Activated CD8-positive, alpha-beta memory T cell treated with anti-CD3 and anti-CD28 coated beads, Interleukin-2, amount 10 ng/mL, durations not matched to agents 7 days and 5 days (primary cell): ENCODE data around the gene SHROOM1. TPM values are rescaled to one million over a fixed set of nuclear protein-coding genes. Genes with fewer than 3 reads are reported as not detected.
A peak's percentile ranks its signal among the peaks of the same experiment; 100 is the strongest.
"Not testable (repeated sequence)": the region's sequence is repeated elsewhere in the genome, so short reads cannot be mapped to it uniquely, and the experiment has no call there.

ENCODE experiments used
- ATAC-seq: fragments of 150-1000 bp; cut with Tn5 transposase; one replicate; pipeline ENCODE4 v1.10.0; 2021; ENCODE audit warnings: moderate library complexity
- CTCF ChIA-PET: fragments of 350-600 bp; sonication (Branson Sonifier 250); formaldehyde crosslinking; loops from one replicate; lab custom pipeline; 2021; ENCODE audit warnings: antibody characterized with exemption; lab: Charles Lee
- DNase-seq: peaks from one replicate; pipeline ENCODE4 v3.0.0-alpha.2; 2020
- H3K27ac Mint-ChIP-seq: one replicate; pipeline ENCODE4 v1.8.0; 2021; ENCODE audit warnings: mild to moderate bottlenecking, mixed read lengths
- H3K27me3 Mint-ChIP-seq: one replicate; pipeline ENCODE4 v1.8.0; 2021; ENCODE audit warnings: mixed read lengths
- H3K36me3 Mint-ChIP-seq: one replicate; pipeline ENCODE4 v1.8.0; 2021; ENCODE audit warnings: mild to moderate bottlenecking, mixed read lengths
- H3K4me1 Mint-ChIP-seq: one replicate; pipeline ENCODE4 v1.8.0; 2021; ENCODE audit warnings: mixed read lengths
- H3K4me3 Mint-ChIP-seq: one replicate; pipeline ENCODE4 v1.8.0; 2021; ENCODE audit warnings: mild to moderate bottlenecking, moderate library complexity, mixed read lengths
- H3K9me3 Mint-ChIP-seq: one replicate; pipeline ENCODE4 v1.8.0; 2022; ENCODE audit warnings: low read depth, mixed read lengths
- total RNA-seq, 2 experiments: library from RNA; stranded (reverse); gene quantifications; one replicate each; pipeline ENCODE4 v1.2.3, GENCODE V29; 2021

The SHROOM1 gene
- total RNA-seq, 2 experiments from 2014 or later, result 4.4 to 11.5 TPM

GRCh38 chr5:132866342-132867045 lies 36.0 kb upstream of the SHROOM1 start, which contains the start of the genes GDF9 and UQCRQ:
TSS of gene GDF9 (minus strand) at chr5:132866469. CDS start at chr5:132864533, 1,936 bp downstream.
TSS of gene UQCRQ (plus strand) at chr5:132866642. CDS start at chr5:132866882, 240 bp downstream.
- DNase-seq (peak; percentile 97), ATAC-seq (peak; percentile 99)
- Mint-ChIP-seq H3K4me1 (peaks cover 28% of the 10 kb centered on the region), H3K4me3 (peak within 1 kb of the TSS; percentile 93), H3K27me3 (peaks cover 3% of the 10 kb centered on the region), H3K9me3 (no peaks in the 10 kb centered on the region), H3K27ac (peak within 1 kb of the TSS; percentile 99), H3K36me3 (peaks cover 19% of the 10 kb centered on the region)
- CTCF ChIA-PET, result interaction anchor here (1.1 to 4.5 kb wide), 8 partner anchors 9 to 184 kb away, joined by 3 to 19 read pairs (median 5); partner anchors contain the start of gene SHROOM1

- Mint-ChIP-seq H3K36me3 (peaks cover 15% of the 10 kb centered on the region), H3K27me3 (peaks cover 5% of the 10 kb centered on the region), H3K4me1 (peaks cover 28% of the 10 kb centered on the region), H3K9me3 (no peaks in the 10 kb centered on the region), H3K27ac (peak overlapping the region; percentile 99), H3K4me3 (peak overlapping the region; percentile 93)
- DNase-seq (no peak), ATAC-seq (peak; percentile 38)
- CTCF ChIA-PET, result interaction anchor here (0.9 to 4.5 kb wide), 7 partner anchors 12 to 46 kb away, joined by 3 to 19 read pairs (median 5); partner anchors contain the start of gene SHROOM1
These were observed 35.4 kb upstream of the SHROOM1 start for GRCh38 chr5:132865668-132866341.

GRCh38 chr5:132860742-132861141 lies 30.3 kb upstream of the SHROOM1 start:
- Mint-ChIP-seq H3K36me3 (no peaks in the 10 kb centered on the region), H3K9me3 (no peaks in the 10 kb centered on the region), H3K27ac (no peak overlapping the region), H3K4me3 (no peak overlapping the region), H3K4me1 (peaks cover 7% of the 10 kb centered on the region), H3K27me3 (peaks cover 12% of the 10 kb centered on the region)
- CTCF ChIA-PET, result interaction anchor here (0.7 to 1.8 kb wide), 5 partner anchors 12 to 335 kb away, joined by 3 to 5 read pairs (median 4); partner anchors contain the start of gene SHROOM1
- no peak for DNase-seq
- ATAC-seq, result no peak

GRCh38 chr5:132859889-132860437 lies 29.5 kb upstream of the SHROOM1 start:
- ATAC-seq (no peak), DNase-seq (no peak)
- Mint-ChIP-seq H3K4me3 (no peak overlapping the region), H3K27me3 (peaks cover 12% of the 10 kb centered on the region), H3K27ac (no peak overlapping the region), H3K4me1 (peaks cover 2% of the 10 kb centered on the region), H3K9me3 (no peaks in the 10 kb centered on the region), H3K36me3 (no peaks in the 10 kb centered on the region)
- CTCF ChIA-PET, result interaction anchor here (0.7 to 1.8 kb wide), 3 partner anchors 26 to 334 kb away, joined by 3 to 5 read pairs (median 5); partner anchors contain the start of gene SHROOM1

- H3K9me3 Mint-ChIP-seq, result no peaks in the 10 kb centered on the region
- ATAC-seq (no peak), DNase-seq (peak; percentile 0)
- H3K27ac Mint-ChIP-seq, result no peak overlapping the region
- H3K27me3 Mint-ChIP-seq, result peaks cover 12% of the 10 kb centered on the region
- H3K4me1 Mint-ChIP-seq, result peaks cover 3% of the 10 kb centered on the region
- H3K36me3 Mint-ChIP-seq, result no peaks in the 10 kb centered on the region
- CTCF ChIA-PET, result interaction anchor here (0.9 to 1.2 kb wide), 2 partner anchors 14 to 27 kb away, joined by 4 to 5 read pairs; no protein-coding TSS in a partner anchor
- H3K4me3 Mint-ChIP-seq, result no peak overlapping the region
These were observed 25.6 kb upstream of the SHROOM1 start for GRCh38 chr5:132856011-132856410.

GRCh38 chr5:132854992-132855391 lies 24.5 kb upstream of the SHROOM1 start:
- H3K36me3 Mint-ChIP-seq, result not testable (repeated sequence)

GRCh38 chr5:132854301-132854700 lies 23.9 kb upstream of the SHROOM1 start:
- ATAC-seq, result no peak
- H3K27ac Mint-ChIP-seq, result no peak overlapping the region
- CTCF ChIA-PET, result interaction anchor here (0.9 to 1.3 kb wide), 3 partner anchors 12 to 198 kb away, joined by 3 to 4 read pairs (median 3); partner anchors contain the start of genes GDF9, HSPA4 and UQCRQ
- no peaks in the 10 kb centered on the region for H3K9me3 Mint-ChIP-seq
- no peak overlapping the region for H3K4me3 Mint-ChIP-seq
- H3K4me1 Mint-ChIP-seq, result peaks cover 1% of the 10 kb centered on the region
- no peaks in the 10 kb centered on the region for H3K36me3 Mint-ChIP-seq
- peak; percentile 3 for DNase-seq
- peaks cover 6% of the 10 kb centered on the region for H3K27me3 Mint-ChIP-seq

More at GRCh38 chr5:132854992-132855391, 24.5 kb upstream of the SHROOM1 start:
- H3K4me1 Mint-ChIP-seq, H3K9me3 Mint-ChIP-seq, H3K27me3 Mint-ChIP-seq, H3K4me3 Mint-ChIP-seq, ATAC-seq, H3K27ac Mint-ChIP-seq: not testable (repeated sequence)
- peak; percentile 1 for DNase-seq
- CTCF ChIA-PET, result interaction anchor here (0.9 to 1.3 kb wide), 3 partner anchors 13 to 197 kb away, joined by 3 to 4 read pairs (median 3); partner anchors contain the start of gene HSPA4

GRCh38 chr5:132853790-132854189 lies 23.3 kb upstream of the SHROOM1 start:
- ATAC-seq (no peak), DNase-seq (no peak)
- Mint-ChIP-seq H3K27me3 (peaks cover 6% of the 10 kb centered on the region), H3K4me1 (peaks cover 1% of the 10 kb centered on the region), H3K9me3 (no peaks in the 10 kb centered on the region), H3K27ac (no peak overlapping the region), H3K4me3 (no peak overlapping the region), H3K36me3 (no peaks in the 10 kb centered on the region)
- CTCF ChIA-PET, result interaction anchor here (0.9 to 1.3 kb wide), 3 partner anchors 13 to 198 kb away, joined by 3 to 4 read pairs (median 3); partner anchors contain the start of genes GDF9, HSPA4 and UQCRQ

- Mint-ChIP-seq H3K36me3 (no peaks in the 10 kb centered on the region), H3K4me1 (peaks cover 1% of the 10 kb centered on the region), H3K27me3 (peaks cover 6% of the 10 kb centered on the region), H3K27ac (no peak overlapping the region), H3K9me3 (no peaks in the 10 kb centered on the region), H3K4me3 (no peak overlapping the region)
- ATAC-seq, result no peak
- DNase-seq, result no peak
- CTCF ChIA-PET, result no interaction called here
These were observed 22.9 kb upstream of the SHROOM1 start for GRCh38 chr5:132853323-132853722.

GRCh38 chr5:132850066-132850465 lies 19.6 kb upstream of the SHROOM1 start:
- DNase-seq (no peak), ATAC-seq (no peak)
- Mint-ChIP-seq H3K27me3 (peaks cover 3% of the 10 kb centered on the region), H3K27ac (no peak overlapping the region), H3K9me3 (no peaks in the 10 kb centered on the region), H3K36me3 (no peaks in the 10 kb centered on the region), H3K4me3 (no peak overlapping the region), H3K4me1 (peaks cover 1% of the 10 kb centered on the region)
- CTCF ChIA-PET, result no interaction called here

- no peak for DNase-seq
- CTCF ChIA-PET, result interaction anchor here (1.3 kb wide), 1 partner anchor 18 kb away, joined by 3 read pairs; no protein-coding TSS in a partner anchor
- no peak for ATAC-seq
- peaks cover 1% of the 10 kb centered on the region for H3K4me1 Mint-ChIP-seq
- H3K27me3 Mint-ChIP-seq, result peaks cover 3% of the 10 kb centered on the region
- no peaks in the 10 kb centered on the region for H3K9me3 Mint-ChIP-seq
- H3K4me3 Mint-ChIP-seq, result no peak overlapping the region
- no peaks in the 10 kb centered on the region for H3K36me3 Mint-ChIP-seq
- no peak overlapping the region for H3K27ac Mint-ChIP-seq
These were observed 18.9 kb upstream of the SHROOM1 start for GRCh38 chr5:132849347-132849746.

GRCh38 chr5:132848270-132848669 lies 17.8 kb upstream of the SHROOM1 start:
- no peak overlapping the region for H3K27ac Mint-ChIP-seq
- CTCF ChIA-PET, result interaction anchor here (1.3 kb wide), 1 partner anchor 17 kb away, joined by 3 read pairs; no protein-coding TSS in a partner anchor
- no peak for ATAC-seq
- peaks cover 3% of the 10 kb centered on the region for H3K27me3 Mint-ChIP-seq
- DNase-seq, result no peak
- H3K4me3 Mint-ChIP-seq, result no peak overlapping the region
- H3K9me3 Mint-ChIP-seq, result no peaks in the 10 kb centered on the region
- H3K4me1 Mint-ChIP-seq, result no peaks in the 10 kb centered on the region
- H3K36me3 Mint-ChIP-seq, result no peaks in the 10 kb centered on the region
